ENCODE data around the gene VEGFC.

DNA sequence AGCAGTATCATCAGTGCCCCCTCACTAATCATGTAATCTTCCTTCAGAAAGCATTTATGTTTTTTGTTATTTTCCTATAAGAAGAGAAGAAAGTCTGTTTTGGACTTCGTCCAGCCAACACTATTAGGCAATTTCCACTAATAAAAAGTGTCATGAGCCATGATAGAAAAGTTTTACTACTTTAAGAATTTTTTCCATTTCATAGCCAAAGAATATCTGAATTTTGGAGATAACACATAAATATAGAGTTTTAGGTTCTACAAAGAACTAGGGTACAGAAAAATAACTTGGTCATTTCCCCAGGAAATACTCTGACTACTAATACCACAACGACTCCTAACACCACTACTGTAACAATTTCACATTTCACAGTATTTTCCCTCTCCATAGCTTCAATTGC, 41.8 kb upstream of the VEGFC start:
- no peak for TF ChIP-seq EZH2 (IDR thresholded peaks at IDR 0.05; ENCODE audit: low read length)
- TF ChIP-seq, protein P1, sequence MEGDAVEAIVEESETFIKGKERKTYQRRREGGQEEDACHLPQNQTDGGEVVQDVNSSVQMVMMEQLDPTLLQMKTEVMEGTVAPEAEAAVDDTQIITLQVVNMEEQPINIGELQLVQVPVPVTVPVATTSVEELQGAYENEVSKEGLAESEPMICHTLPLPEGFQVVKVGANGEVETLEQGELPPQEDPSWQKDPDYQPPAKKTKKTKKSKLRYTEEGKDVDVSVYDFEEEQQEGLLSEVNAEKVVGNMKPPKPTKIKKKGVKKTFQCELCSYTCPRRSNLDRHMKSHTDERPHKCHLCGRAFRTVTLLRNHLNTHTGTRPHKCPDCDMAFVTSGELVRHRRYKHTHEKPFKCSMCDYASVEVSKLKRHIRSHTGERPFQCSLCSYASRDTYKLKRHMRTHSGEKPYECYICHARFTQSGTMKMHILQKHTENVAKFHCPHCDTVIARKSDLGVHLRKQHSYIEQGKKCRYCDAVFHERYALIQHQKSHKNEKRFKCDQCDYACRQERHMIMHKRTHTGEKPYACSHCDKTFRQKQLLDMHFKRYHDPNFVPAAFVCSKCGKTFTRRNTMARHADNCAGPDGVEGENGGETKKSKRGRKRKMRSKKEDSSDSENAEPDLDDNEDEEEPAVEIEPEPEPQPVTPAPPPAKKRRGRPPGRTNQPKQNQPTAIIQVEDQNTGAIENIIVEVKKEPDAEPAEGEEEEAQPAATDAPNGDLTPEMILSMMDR (optimal IDR thresholded peaks at IDR 0.05 in 1 of 3, IDR thresholded peaks at IDR 0.05 in 1 of 3, conservative IDR thresholded peaks at IDR 0.05 in 1 of 3; ENCODE audit: extremely low read depth in 1 of 3, insufficient read depth in 2 of 3, low read length in 3 of 3): no peak

Measured in keratinocyte (primary cell).